Immature natural killer cell (primary cell): ENCODE results near the gene C16orf96. TPM values are rescaled to one million over a fixed set of nuclear protein-coding genes. Genes with fewer than 3 reads are reported as not detected.

Experiments used
- DNase-seq, 3 donors: peaks; one replicate each; pipeline ENCODE4 v3.0.0; 2022; ENCODE audit warnings: mixed read lengths in 1 of 3
- H3K27ac Mint-ChIP-seq, 6 donors: one replicate each; pipeline ENCODE4 v1.8.0; 2020; ENCODE audit warnings: mixed read lengths in 6 of 6, mild to moderate bottlenecking in 5 of 6, inconsistent platforms in 4 of 6, moderate library complexity in 3 of 6
- H3K27me3 Mint-ChIP-seq, 3 donors: one replicate each; pipeline ENCODE4 v1.8.0; 2020 to 2021; ENCODE audit warnings: low read depth in 3 of 3, mild to moderate bottlenecking in 3 of 3, mixed read lengths in 3 of 3, moderate library complexity in 3 of 3, inconsistent platforms in 1 of 3
- H3K36me3 Mint-ChIP-seq, 3 donors: one replicate each; pipeline ENCODE4 v1.8.0; 2020; ENCODE audit warnings: mixed read lengths in 3 of 3, inconsistent platforms in 2 of 3, mild to moderate bottlenecking in 2 of 3
- H3K4me1 Mint-ChIP-seq, 2 donors: one replicate each; pipeline ENCODE4 v1.8.0; 2020; ENCODE audit warnings: inconsistent platforms in 2 of 2, mild to moderate bottlenecking in 2 of 2, mixed read lengths in 2 of 2, moderate library complexity in 1 of 2
- H3K4me3 Mint-ChIP-seq, 5 donors: one replicate each; pipeline ENCODE4 v1.8.0; 2020; ENCODE audit warnings: mild to moderate bottlenecking in 5 of 5, mixed read lengths in 5 of 5, inconsistent platforms in 3 of 5, moderate library complexity in 3 of 5
- H3K9me3 Mint-ChIP-seq, 6 donors: one replicate each; pipeline ENCODE4 v1.8.0; 2020; ENCODE audit warnings: mild to moderate bottlenecking in 6 of 6, mixed read lengths in 6 of 6, inconsistent platforms in 4 of 6, moderate library complexity in 3 of 6
- polyA plus RNA-seq, 3 donors: library from polyadenylated mRNA; unstranded; fragments of 300-500 nt; fragmentation: Illumina TruSeq; gene quantifications; one replicate each; pipeline ENCODE4 v1.2.3, GENCODE V29; 2021

Gene C16orf96
- polyA plus RNA-seq, 3 donors from 2014 or later: not detected

DNA sequence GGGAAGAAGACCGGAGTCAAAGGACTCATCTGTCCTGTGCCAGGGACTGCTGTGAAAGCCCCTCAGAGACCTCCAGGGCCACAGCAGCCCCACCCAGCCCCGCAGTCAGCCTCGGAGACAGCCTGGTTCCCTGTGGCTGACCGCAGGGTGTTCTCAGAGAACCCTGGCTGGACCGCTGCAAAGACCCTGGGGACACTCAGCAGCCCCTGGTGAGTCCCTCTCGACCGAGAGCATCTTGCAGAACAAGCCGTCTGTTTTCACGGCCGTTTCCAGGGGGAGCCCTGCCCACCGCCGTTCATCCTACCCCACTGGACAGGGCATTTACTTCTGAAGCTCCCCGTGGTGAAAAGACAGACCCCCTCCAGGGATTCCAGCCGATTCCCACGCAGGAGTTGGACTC, 48.3 kb downstream of the C16orf96 start:
- Mint-ChIP-seq H3K27ac (no peak overlapping the region), H3K36me3 (no peaks in the 10 kb centered on the region), H3K4me1 (no peaks in the 10 kb centered on the region), H3K9me3 (no peaks in the 10 kb centered on the region), H3K4me3 (no peak overlapping the region), H3K27me3 (peaks cover 0 to 2% (median 2%) of the 10 kb centered on the region in 3 donors)
- no peak for DNase-seq

DNA sequence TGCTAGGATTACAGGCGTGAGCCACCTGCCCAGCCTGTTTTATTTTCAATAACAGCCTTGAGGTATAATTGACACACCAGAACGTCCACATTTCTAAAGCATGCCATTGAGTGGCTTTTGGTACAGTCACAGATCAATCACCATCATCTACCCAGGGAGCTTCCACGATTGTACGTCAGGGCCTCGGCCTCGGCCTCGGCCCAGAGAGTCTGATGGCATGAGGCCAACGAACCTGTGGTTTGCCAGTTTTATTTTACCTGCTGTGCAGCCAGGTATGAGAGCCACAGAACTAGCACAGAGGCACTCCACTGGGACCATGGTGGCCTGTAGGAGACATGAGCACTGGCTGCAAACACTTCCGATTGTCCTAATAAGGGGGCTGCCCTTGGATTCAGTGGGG, 50.2 kb downstream of the C16orf96 start:
- H3K4me1 Mint-ChIP-seq: peaks cover 0 to under 1% of the 10 kb centered on the region in 2 donors
- H3K36me3 Mint-ChIP-seq: no peaks in the 10 kb centered on the region
- no peaks in the 10 kb centered on the region for H3K9me3 Mint-ChIP-seq
- no peak overlapping the region for H3K4me3 Mint-ChIP-seq
- DNase-seq: no peak
- H3K27me3 Mint-ChIP-seq: peaks cover 0 to 2% (median 2%) of the 10 kb centered on the region in 3 donors
- H3K27ac Mint-ChIP-seq: no peak overlapping the region

DNA sequence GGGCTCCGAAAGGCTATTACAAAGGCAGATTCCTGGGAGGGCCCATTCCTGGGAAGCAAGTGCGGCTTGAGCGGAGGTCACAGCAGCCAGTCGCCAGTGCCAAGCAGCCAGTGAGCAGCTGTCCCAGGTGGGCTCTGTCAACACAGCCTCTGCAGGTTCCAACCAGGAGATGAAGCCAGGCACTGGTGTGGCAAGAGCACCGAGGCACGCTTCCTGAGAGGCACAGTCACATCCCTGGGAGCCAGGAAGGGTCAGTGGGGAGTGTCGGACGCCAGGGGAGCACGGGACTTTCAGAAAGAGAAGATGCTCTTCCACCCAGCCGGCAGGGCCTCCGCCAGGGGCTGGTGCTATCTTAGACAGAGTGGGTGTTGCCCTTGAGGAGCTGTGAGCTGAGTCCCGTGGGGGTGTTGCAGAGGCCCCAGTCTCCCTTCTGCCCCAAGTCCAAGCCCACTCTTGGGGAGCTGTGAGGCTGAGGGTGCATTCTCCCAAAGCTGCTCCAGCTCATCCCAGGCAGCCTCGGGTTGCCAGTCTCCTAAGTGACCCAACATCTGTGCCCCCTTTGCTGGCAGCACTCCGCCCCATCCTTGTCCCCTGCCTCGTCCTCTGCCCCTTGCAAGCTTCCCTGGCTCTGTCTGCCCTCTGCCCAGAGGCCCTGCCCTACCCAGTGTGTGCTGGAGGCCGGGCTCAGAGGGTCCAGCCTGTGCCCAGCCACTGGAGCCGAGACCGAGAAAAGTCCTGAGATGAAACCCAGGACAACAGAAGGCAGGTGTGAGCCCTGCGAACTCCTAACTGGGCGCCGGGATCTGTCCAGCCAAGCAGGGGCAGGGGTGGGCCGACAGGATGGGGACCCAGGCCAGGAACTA, 51.9 kb downstream of the C16orf96 start:
- peaks cover 0 to 7% of the 10 kb centered on the region in 2 donors for H3K4me1 Mint-ChIP-seq
- H3K4me3 Mint-ChIP-seq: no peak overlapping the region
- no peaks in the 10 kb centered on the region for H3K9me3 Mint-ChIP-seq
- DNase-seq: no peak
- H3K36me3 Mint-ChIP-seq: no peaks in the 10 kb centered on the region
- H3K27me3 Mint-ChIP-seq: peaks cover 0 to 2% (median 0%) of the 10 kb centered on the region in 3 donors
- no peak overlapping the region for H3K27ac Mint-ChIP-seq

DNA sequence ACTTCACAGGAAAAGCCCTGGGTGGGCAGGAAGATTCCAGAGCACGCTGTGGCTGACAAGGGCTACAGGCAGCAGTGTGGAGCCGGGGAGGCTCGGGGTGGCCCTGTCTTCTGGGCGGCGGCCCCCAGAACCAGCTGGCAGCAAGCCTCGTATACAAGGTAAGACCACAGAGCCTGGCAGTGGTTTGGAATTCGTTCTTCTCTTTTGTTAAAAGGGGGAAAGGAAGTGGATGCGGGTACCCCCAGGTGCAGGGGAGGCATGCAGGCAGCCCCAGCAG, 52.5 kb downstream of the C16orf96 start:
- peaks cover 0 to 12% of the 10 kb centered on the region in 2 donors for H3K4me1 Mint-ChIP-seq
- DNase-seq: no peak
- H3K27me3 Mint-ChIP-seq: peaks cover 0 to 2% (median 0%) of the 10 kb centered on the region in 3 donors
- H3K36me3 Mint-ChIP-seq: no peaks in the 10 kb centered on the region
- H3K4me3 Mint-ChIP-seq: no peak overlapping the region
- H3K9me3 Mint-ChIP-seq: no peaks in the 10 kb centered on the region
- no peak overlapping the region for H3K27ac Mint-ChIP-seq

DNA sequence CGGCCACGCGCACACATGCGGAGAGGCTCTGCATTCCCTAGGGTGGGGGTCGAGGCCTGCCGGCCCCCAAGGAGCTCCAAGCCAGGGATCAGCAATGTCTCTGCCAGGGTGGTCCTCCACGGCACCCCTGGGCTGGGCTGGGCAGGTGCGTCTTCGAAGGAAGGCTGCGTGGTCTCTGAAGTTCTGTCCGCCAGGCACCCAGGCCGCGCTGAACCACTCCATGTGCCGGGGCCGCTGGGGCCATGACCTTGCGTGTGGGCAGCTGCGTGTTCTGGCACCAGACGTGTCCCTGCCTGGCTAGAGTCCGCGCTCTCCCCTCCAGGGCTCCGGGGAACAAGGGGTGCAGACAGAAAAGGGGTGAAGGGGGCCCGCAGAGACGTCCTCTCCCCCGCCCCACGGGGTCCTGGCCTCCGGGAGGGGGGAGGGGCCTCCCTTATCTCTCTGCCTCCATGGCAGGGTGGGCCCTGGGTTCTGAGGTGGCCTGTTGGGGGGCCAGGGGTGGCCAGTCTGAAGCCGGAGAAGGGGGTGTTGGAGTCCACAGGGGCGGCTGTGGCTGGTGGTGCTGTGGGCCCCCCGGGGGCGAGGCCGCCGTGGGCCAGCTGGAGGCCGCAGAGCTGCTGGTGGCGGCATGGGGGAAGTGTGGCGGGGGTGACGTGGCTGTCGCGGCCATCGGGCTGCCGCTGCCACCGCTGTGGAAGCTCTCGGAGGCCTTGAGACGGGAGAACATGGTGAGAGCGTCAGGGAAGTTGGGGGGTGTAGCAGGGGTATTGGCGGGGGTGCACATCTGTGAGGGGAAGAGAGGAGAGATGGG, 53.3 kb downstream of the C16orf96 start:
- no peak overlapping the region for H3K4me3 Mint-ChIP-seq
- H3K27me3 Mint-ChIP-seq: no peaks in the 10 kb centered on the region
- no peak for DNase-seq
- H3K36me3 Mint-ChIP-seq: no peaks in the 10 kb centered on the region
- H3K4me1 Mint-ChIP-seq: peaks cover 0 to 15% of the 10 kb centered on the region in 2 donors
- no peak overlapping the region for H3K27ac Mint-ChIP-seq
- no peaks in the 10 kb centered on the region for H3K9me3 Mint-ChIP-seq

DNA sequence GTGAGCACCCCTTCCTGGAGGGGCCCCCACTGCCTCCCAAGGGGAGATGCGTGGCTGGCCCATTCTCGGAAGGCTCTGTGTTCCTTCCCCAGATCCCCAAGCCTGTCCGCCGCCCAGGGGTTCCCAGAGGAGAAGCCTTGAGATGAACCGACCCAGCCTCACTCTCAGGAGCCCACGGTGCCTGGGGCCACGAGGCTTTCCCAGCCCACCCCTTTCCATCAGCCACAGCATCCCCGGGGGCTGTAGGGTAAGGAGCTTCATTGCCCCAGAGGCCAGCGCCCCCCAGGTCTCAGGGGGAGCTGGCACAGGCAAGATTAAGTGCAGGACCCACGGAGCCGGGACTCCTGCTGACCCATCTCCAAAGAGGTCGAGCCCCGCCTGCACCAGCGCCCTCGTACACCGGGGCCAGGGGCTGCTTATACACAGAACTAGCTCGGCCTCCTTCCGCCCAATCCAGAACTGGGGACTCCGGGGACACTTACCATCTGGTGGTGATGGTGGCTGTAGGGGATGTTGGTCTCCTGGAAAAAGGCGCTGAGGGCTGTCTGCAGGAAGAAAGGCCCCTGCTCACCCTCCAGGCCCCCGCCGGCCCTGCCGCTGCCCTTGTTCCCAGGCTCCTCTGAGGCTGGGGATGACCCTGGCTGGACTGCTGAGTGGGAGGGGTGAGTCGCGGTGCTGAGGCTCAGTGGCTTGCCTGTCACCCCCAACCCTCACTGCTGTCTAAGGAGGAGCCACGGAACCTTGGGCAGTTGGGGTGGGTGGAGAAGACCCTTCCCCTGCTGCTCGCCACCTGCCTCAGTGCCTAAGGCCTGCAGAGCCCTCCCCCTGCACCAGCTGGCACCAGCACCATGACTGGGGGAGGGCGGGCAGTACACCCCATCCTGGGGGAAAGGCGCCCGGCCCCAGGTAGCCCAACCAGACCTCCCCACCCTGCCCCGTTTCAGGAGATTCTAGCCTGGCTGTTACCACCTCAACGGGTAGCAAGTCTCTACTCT, 54.2 kb downstream of the C16orf96 start:
- Mint-ChIP-seq H3K9me3 (no peaks in the 10 kb centered on the region), H3K27me3 (no peaks in the 10 kb centered on the region), H3K27ac (no peak overlapping the region), H3K4me3 (no peak overlapping the region), H3K4me1 (peaks cover 0 to 18% of the 10 kb centered on the region in 2 donors), H3K36me3 (no peaks in the 10 kb centered on the region)
- no peak for DNase-seq

DNA sequence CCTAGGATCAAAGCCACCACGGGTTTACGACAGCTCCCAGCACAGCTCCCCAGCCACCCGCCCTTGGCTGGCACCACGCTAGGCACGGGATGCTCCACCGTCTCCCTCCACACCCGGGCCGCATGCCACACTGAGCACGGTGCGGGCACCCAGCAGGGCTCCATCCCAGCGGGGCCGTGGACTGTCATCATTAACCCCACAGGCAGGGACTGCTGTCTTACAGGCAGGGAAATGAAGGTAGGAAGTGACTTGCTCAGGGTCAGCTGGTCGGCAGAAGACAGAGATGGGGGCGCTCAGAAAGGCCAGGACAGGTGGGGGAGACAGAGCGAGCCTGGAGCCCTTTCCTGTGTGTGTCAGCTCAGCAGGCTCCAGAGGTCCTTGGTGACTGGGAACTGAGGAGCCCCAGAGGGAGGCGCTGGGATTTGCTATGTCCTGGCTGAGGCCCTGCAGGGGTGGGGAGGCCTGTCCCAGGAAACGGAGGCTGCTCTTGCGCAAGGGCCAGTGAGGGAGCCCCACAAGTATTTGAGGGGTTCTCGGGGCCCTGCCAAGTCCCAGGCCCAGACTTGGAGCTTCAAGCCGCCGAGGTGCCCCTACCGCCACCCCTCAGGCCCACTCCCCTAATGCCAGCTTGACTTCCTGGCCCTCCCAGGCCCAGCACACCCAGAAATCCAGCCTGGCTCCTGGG, 55.3 kb downstream of the C16orf96 start:
- Mint-ChIP-seq H3K27me3 (peaks cover 0 to 4% (median 2%) of the 10 kb centered on the region in 3 donors), H3K9me3 (no peaks in the 10 kb centered on the region), H3K4me1 (peaks cover 10 to 29% of the 10 kb centered on the region in 2 donors), H3K36me3 (no peaks in the 10 kb centered on the region), H3K4me3 (peak overlapping the region in 1 of 5 donors; percentile 2), H3K27ac (no peak overlapping the region)
- no peak for DNase-seq

DNA sequence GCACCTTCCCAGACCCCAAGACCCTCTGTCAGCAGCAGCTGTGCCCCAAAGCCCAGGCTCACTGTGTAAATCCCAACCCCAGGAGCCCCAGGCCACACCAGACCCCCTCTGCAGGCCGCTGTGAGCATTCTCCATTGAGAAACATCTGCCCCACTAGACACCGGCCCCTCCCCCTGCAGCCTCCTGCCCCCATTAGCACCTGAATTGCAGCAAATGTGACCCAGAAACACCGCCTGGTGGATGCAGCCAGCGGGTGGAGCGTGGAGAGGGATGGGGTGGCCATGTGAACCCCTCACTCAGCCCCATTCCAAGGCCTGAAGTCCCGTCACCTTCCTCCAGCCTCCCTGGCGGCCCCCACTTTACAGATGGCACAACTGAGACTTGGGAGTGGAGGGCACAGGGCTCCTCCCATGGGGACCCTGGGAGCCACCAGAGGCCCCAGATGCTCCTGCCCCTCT, 56.4 kb downstream of the C16orf96 start:
- H3K27me3 Mint-ChIP-seq: peaks cover 0 to 5% (median 2%) of the 10 kb centered on the region in 3 donors
- DNase-seq: no peak
- H3K27ac Mint-ChIP-seq: no peak overlapping the region
- H3K4me3 Mint-ChIP-seq: peak overlapping the region in 1 of 5 donors; percentile 85
- H3K4me1 Mint-ChIP-seq: peaks cover 13 to 34% of the 10 kb centered on the region in 2 donors
- H3K9me3 Mint-ChIP-seq: no peaks in the 10 kb centered on the region
- no peaks in the 10 kb centered on the region for H3K36me3 Mint-ChIP-seq

DNA sequence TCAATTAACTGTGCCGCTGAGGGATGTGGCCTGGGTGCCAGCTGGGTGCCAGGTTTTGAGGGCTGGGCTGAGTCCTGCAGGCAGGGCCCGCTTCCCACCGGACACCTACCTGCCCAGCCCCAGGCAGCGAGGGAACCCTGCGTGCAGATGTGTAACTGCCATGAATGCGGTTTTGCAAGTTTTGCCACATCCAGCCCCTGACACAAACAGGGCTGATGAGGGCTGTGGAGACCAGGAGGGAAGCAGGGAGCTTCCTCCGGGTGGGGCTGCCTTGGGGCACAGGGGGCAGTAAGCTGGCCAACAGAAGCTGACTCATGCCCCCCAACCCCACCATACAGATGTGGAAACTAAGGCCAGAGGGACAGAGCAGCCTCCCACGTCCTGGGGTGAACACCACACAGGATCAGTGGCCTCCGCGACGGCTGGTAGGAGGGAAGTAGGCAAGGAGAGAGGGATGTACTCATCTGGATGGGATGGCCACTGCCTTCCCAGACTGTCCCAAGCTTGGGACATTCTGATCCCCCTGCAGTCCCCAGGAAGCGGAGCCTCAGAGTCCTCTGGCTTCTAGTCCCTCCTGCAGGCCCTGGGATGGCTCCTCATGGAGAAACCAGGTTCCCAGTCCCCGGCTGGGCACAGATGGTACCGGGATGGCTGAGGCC, 57.0 kb downstream of the C16orf96 start:
- H3K27me3 Mint-ChIP-seq: peaks cover 0 to 5% (median 2%) of the 10 kb centered on the region in 3 donors
- DNase-seq: no peak
- H3K27ac Mint-ChIP-seq: no peak overlapping the region
- H3K9me3 Mint-ChIP-seq: no peaks in the 10 kb centered on the region
- H3K36me3 Mint-ChIP-seq: no peaks in the 10 kb centered on the region
- peaks cover 13 to 36% of the 10 kb centered on the region in 2 donors for H3K4me1 Mint-ChIP-seq
- peak overlapping the region; percentile 74 to 85 (median 78) for H3K4me3 Mint-ChIP-seq

DNA sequence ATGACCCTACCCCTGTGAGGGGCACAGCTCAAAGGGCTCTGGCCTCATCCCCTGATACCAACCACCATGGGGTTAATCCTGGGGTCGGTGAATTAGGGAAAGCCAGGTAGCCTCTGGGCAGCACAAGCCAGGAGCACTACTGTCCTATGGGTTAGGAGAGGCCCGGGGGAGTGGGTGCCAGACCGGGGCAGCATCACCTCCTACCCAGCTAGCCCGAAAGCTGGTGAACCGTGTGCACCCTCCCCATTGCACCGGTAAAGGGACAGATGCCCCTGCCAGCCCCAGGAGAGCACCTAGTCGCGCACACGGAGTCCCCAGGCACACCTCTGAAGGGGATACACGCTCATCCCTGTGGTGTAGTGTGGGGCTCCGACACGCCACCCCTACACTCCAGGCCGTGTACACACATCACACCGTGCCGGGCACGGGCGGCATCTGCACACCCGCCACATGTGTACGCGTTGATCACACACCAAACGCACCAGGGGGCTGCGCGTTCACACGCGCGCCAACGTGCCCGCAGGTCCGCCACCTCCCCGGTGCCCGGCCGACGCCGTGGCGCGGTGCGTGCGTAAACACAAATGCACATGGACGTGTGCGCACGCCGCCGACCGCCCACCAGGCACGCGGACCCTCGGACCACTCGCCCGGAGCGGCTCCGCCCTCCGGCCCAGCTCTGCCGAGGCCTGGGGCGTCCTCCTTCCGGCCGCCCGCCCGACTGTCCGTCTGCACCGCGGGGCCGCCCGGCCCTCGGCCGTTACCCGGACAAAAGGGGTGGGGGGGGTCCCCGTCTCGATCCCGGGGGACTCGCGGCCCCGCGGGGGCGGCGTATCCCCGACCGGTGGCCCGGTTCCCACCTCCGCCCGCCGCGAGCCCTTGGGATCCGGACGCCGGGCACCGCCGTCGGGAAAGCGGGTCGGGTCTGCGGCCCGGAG, 57.8 kb downstream of the C16orf96 start:
- peaks cover 13 to 36% of the 10 kb centered on the region in 2 donors for H3K4me1 Mint-ChIP-seq
- H3K27ac Mint-ChIP-seq: peak overlapping the region in 3 of 6 donors; percentile 17 to 64 (median 50)
- no peaks in the 10 kb centered on the region for H3K9me3 Mint-ChIP-seq
- H3K27me3 Mint-ChIP-seq: peaks cover 0 to 5% (median 2%) of the 10 kb centered on the region in 3 donors
- peak overlapping the region; percentile 74 to 85 (median 78) for H3K4me3 Mint-ChIP-seq
- H3K36me3 Mint-ChIP-seq: no peaks in the 10 kb centered on the region
- DNase-seq: peak; percentile 21 to 38 (median 22)

DNA sequence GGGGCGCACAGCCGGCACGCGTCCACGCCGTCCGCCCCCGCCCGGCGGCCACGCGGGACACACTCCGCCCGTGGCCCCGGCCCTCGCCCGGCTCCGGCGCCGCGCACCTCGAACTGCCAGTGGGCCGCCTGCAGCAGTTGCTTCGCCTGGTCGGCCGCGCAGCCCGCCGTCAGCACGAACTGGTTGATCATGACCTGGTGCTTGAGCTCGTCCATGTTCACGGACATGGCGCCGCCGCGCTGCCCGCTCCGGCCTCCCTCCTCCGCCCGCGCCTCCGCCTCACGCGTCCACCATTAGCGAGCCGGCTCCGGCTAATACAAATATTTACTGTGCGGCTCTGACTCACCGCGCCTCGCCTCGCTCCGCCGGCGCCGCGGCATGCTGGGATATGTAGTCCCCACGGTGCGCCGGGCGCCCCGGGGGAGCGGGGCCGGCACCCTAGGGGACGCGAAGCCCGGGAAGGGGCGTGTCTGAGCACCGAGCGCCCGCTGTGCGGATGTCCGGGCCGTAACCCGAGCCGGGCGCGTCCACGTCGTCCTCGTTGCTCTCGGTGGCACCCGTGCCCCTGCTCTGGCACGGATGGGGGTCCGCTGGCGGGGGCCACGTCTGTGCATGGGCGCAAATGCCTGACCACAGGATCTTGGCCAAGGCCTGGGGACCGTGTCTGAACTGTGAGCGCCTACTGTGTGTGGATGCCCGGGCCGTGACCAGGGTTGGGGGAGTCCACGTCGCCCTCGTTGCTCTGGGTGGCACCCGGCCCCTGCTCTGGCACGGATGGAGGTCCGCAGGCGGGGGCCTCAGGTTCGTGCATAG, 58.6 kb downstream of the C16orf96 start, which contains the start of gene UBALD1:
Gene UBALD1, minus strand, starts transcription at position 318 of the 813 bp plus-strand sequence. Its CDS starts 91 bp downstream, at position 227.
- peaks cover 13 to 36% of the 10 kb centered on the region in 2 donors for H3K4me1 Mint-ChIP-seq
- no peaks in the 10 kb centered on the region for H3K36me3 Mint-ChIP-seq
- peaks cover 0 to 5% (median 2%) of the 10 kb centered on the region in 3 donors for H3K27me3 Mint-ChIP-seq
- H3K9me3 Mint-ChIP-seq: no peaks in the 10 kb centered on the region
- peak within 1 kb of the TSS; percentile 90 to 94 (median 94) for H3K4me3 Mint-ChIP-seq
- peak; percentile 69 to 72 (median 70) for DNase-seq
- peak within 1 kb of the TSS; percentile 84 to 98 (median 94) for H3K27ac Mint-ChIP-seq
